Spinal cord (tissue), 10 donors: ENCODE measurements around the gene PAPSS2. TPM values are rescaled to one million over a fixed set of nuclear protein-coding genes. Genes with fewer than 3 reads are reported as not detected.

Experiments
- DNase-seq, 6 donors: peaks; one replicate each; pipeline versions ENCODE4 v3.0.0 to v3.0.0-alpha.2; 2013 to 2015; ENCODE audit warnings: low spot score in 6 of 6, low read depth in 4 of 6
- H3K27ac ChIP-seq: one replicate; pipeline ENCODE4 v1.5.1; 2013; ENCODE audit warnings: low read depth, low read length, control low read depth
- H3K27me3 ChIP-seq: one replicate; pipeline ENCODE4 v1.6.1; 2013; ENCODE audit warnings: low read length; ENCODE audit not compliant: control insufficient read depth, insufficient read depth
- H3K36me3 ChIP-seq: one replicate; pipeline ENCODE4 v1.6.1; 2013; ENCODE audit warnings: low read length; ENCODE audit not compliant: control insufficient read depth, insufficient read depth
- H3K4me1 ChIP-seq: one replicate; pipeline ENCODE4 v1.6.1; 2013; ENCODE audit warnings: low read length; ENCODE audit not compliant: control insufficient read depth, insufficient read depth
- H3K4me3 ChIP-seq: one replicate; pipeline ENCODE4 v1.5.1; 2013; ENCODE audit warnings: low read depth, low read length, control low read depth
- H3K9me3 ChIP-seq: one replicate; pipeline ENCODE4 v1.6.1; 2013; ENCODE audit warnings: low read length; ENCODE audit not compliant: control insufficient read depth, insufficient read depth
- WGBS: methylation state at CpG from one replicate; pipeline ENCODE4 v1.1.5; 2013; ENCODE audit warnings: missing lambda C conversion rate; ENCODE audit not compliant: insufficient coverage; 5-methylcytosine and 5-hydroxymethylcytosine counted together
- polyA plus RNA-seq, 2 donors: library from polyadenylated mRNA; unstranded; fragments of 120-200 nt; gene quantifications; one replicate each; pipeline ENCODE4 v1.2.1, GENCODE V29; 2013; ENCODE audit not compliant: insufficient read length in 2 of 2
- total RNA-seq, 2 donors: library from RNA; depleted of rRNA in 1 of 2; stranded (reverse); fragments of 120-200 nt in 1 of 2; fragments of >200 nt in 1 of 2; gene quantifications; one replicate each; pipeline versions ENCODE4 v1.2.3 to v1.2.4, GENCODE V29; 2013 to 2014
- donor health status: healthy.

PAPSS2 gene
- total and polyA plus RNA-seq, 4 donors: 8.8 to 13.4 (median 11.2) TPM

DNA sequence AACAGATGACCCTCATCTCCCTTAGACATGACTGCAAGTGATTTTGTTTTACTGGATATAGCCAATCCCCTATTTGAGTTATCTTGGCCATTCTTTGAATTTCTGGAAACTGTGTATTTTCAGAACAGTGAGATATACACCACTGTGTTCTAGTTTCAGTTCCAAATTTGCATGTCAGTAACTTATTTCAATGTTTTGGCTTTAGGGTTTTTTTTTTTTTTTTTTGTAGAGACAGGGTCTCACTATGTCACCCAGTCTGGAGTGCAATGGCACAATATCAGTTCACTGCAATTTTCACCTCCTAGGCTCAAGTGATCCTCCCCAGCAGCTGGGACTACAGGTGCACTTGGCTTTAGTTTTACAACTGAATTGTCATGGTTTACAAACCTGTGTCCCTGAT is 91.1 kb downstream of the PAPSS2 start:
- no peak for DNase-seq

DNA sequence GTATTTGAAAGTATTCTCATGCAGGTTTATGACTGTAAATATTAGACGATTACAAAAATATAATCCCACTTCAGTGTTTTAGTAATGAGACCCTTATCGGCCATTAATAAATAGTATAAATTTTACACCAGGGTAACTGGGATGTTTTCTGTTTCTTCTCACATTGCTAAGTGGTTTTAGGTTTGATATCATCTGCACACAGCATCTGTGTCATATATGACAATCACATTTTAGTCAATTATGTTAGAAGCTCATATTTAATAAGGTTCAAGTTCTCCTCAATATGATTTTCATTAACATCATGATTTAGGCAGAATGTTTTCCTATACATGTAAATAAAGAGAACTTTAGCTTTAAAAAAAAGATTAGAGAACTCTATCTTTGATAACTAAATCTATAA is 91.6 kb downstream of the PAPSS2 start:
- H3K27ac ChIP-seq: no peak overlapping the region
- no CpG with 5 or more reads among the region's 2 CpGs for WGBS
- H3K4me3 ChIP-seq: no peak overlapping the region
- H3K9me3 ChIP-seq: no peaks in the 10 kb centered on the region
- H3K4me1 ChIP-seq: peaks cover 4% of the 10 kb centered on the region
- no peak for DNase-seq
- H3K27me3 ChIP-seq: no peaks in the 10 kb centered on the region
- peaks cover 5% of the 10 kb centered on the region for H3K36me3 ChIP-seq

More for the DNA sequence above, 91.1 kb downstream of the PAPSS2 start:
- no peak overlapping the region for H3K27ac ChIP-seq
- peaks cover 4% of the 10 kb centered on the region for H3K4me1 ChIP-seq
- H3K27me3 ChIP-seq: no peaks in the 10 kb centered on the region
- H3K4me3 ChIP-seq: no peak overlapping the region
- H3K9me3 ChIP-seq: no peaks in the 10 kb centered on the region
- H3K36me3 ChIP-seq: peaks cover 2% of the 10 kb centered on the region

DNA sequence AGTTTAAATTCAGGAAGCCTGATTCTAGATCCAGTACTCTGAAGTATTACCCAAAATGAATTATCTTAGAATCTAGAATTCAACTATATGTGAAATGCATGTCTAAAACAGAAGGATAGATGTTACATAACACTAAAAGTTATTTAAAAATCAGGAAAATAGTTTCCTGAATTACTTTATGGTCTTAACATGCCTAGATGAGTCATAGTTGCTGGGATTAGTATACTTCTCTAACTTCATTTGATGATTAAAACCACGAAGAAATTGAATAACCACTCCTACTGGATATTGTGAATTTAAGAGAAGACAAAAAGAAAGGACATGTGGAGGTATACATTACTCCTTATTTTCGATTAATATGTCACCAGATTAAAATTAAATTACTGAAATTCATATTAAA is 92.9 kb downstream of the PAPSS2 start:
- Histone ChIP-seq H3K4me1 (no peaks in the 10 kb centered on the region), H3K9me3 (no peaks in the 10 kb centered on the region), H3K27me3 (no peaks in the 10 kb centered on the region), H3K36me3 (peaks cover 5% of the 10 kb centered on the region), H3K4me3 (no peak overlapping the region), H3K27ac (no peak overlapping the region)
- DNase-seq: no peak
- WGBS: no CpG with 5 or more reads among the region's 2 CpGs

DNA sequence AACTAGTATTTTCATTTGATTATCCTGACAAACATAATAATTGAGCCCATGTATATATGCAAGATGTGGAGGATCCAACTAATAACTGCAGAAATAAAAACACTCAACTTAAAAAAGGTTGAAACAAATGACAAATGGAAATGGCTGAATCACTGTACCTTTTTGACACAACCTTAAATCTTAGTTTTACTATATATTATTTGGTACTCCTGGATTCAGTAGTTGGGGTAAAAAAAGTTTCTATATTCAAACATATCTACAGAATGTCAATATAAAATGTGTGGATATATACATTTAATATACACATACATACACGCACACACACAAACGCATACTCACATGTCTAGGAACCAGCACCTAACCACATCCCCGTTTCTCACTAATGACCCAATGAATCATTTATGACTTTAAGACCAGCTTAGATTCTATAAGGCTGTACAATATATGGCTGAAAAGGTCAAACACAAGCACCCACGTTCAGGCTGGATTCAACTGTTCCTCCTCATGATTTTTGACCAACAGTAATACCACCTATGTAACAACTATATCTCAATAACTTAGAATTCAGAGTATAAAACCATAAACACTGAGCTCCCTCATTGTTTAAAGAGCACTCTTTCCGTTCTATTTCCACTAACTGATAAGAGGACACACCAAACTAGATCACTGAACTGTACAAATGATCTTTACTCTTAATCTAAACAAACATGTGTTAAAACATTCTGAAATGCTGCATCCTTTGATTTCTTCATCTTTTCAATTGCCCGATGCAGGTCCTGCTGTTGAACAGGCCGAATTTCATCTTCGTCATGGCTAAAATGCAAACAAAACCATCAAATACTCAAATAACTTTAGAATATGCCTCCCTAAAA is 94.6 kb downstream of the PAPSS2 start:
- Histone ChIP-seq H3K27me3 (no peaks in the 10 kb centered on the region), H3K9me3 (no peaks in the 10 kb centered on the region), H3K36me3 (peaks cover 5% of the 10 kb centered on the region), H3K27ac (no peak overlapping the region), H3K4me1 (no peaks in the 10 kb centered on the region), H3K4me3 (no peak overlapping the region)
- 94% methylated on average over 2 of the region's 8 CpGs for WGBS
- no peak for DNase-seq

DNA sequence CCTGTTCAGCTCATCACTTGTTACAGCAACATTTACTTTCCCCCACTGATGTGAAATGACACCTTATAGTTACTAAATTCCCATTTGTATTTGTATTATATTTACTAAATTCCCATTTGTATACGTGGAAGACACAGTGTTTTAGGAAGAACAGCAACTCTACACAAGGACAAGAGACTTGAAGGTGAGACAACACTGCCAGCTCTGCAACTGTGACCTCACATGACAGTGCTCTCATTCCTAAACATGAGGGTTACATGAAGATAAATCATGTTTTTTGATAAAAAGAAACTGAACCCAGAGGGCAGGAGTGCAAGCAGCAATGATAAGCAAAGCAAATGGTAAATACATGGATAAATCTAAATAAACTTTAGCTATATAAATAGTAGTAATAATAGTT is 98.0 kb downstream of the PAPSS2 start:
- Histone ChIP-seq H3K4me3 (no peak overlapping the region), H3K9me3 (no peaks in the 10 kb centered on the region), H3K27me3 (no peaks in the 10 kb centered on the region), H3K36me3 (peaks cover 8% of the 10 kb centered on the region), H3K27ac (no peak overlapping the region), H3K4me1 (no peaks in the 10 kb centered on the region)
- no peak for DNase-seq
- no CpG with 5 or more reads among the region's 1 CpG for WGBS

DNA sequence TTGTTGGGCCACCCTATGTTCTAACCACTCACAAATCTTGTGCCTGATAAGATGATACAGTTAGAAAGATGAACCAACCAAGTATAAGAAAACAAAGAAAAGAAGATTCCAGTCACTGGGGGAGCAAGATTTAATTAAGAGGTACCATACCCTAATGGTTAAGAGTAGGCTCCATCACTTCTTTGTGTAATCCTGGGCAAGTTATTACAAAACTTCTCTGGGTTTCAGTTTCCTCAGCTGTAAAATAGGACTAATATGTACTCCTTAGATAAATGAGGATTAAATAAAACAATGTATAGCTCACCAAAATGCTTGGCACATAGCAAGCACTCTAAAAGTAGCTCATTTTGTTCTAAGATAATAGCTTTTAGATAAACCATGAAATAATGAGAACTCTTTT is 99.9 kb downstream of the PAPSS2 start:
- no peak for DNase-seq
- Histone ChIP-seq H3K27ac (no peak overlapping the region), H3K4me3 (no peak overlapping the region), H3K36me3 (peaks cover 8% of the 10 kb centered on the region), H3K9me3 (no peaks in the 10 kb centered on the region), H3K4me1 (no peaks in the 10 kb centered on the region), H3K27me3 (no peaks in the 10 kb centered on the region)

DNA sequence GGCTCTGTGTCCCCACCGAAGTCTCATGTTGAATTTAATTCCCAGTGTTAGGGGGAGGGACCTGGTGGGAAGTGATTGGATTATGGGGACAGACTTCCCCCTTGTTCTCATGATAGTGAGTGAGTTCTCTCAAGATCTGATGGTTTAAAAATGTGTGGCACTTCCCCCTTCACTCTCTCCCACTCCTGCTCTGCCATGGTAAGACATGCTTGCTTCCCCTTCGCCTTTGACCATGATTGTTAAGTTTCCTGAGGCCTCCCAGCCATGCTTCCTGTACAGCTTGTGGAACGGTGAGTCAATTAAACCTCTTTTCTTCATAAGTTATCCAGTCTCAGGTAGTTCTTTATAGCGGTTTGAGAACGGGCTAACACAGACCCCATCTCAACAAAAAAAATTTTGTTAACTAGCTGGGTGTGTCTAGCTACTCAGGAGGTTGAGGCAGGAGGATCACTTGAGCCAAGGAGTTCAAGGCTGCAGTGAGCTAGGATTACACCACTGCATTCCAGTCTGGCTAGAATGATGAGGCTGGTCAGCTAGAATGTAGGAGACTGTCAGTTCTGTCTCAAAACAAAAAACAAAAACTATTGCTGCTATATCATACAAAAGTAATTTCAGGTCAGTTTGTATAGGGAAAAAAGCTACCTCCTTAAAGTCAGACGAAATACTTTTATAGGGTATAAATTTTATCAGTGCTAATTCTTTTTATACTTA is 100.7 kb downstream of the PAPSS2 start:
- Histone ChIP-seq H3K36me3 (peaks cover 8% of the 10 kb centered on the region), H3K4me3 (no peak overlapping the region), H3K27ac (no peak overlapping the region), H3K27me3 (no peaks in the 10 kb centered on the region), H3K9me3 (no peaks in the 10 kb centered on the region), H3K4me1 (no peaks in the 10 kb centered on the region)
- 100% methylated on average over 1 of the region's 6 CpGs for WGBS
- no peak for DNase-seq

DNA sequence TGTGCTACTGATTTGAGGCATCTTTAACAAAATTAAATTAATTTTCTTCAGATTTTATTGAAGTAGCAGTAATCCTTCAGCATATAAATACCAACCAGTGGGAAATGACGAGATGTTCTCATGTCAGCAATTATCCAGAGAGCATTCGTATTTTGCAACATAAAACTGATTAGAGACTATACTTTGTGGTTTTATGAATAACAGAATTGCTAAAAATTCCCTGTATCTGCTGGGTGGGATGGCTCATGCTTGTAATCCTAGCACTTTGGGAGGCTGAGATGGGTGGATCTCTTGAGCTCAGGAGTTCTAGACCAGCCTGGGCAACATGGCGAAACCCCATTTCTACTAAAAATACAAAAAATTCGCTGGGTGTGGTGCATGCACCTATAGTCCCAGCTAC is 101.5 kb downstream of the PAPSS2 start:
- H3K4me1 ChIP-seq: no peaks in the 10 kb centered on the region
- WGBS: no CpG with 5 or more reads among the region's 4 CpGs

DNA sequence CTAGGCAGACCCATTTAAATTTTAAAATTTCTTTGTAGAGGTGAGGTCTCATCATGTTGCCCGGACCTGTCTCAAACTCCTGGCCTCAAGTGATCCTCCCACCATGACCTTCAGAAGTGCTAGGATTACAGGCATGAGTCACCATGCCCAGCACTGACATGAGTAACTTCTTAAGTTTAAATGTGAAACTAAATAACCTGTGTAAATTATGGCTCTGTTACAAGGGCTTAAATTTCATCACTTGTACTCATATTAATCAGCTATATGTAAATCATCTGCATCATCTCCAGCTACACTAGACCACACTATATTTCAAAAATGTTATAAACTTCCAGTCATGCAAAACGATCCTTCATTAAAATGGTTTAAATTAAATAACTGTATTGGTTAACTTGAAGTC is 102.2 kb downstream of the PAPSS2 start:
- H3K4me3 ChIP-seq: no peak overlapping the region
- H3K36me3 ChIP-seq: peaks cover 3% of the 10 kb centered on the region
- no peaks in the 10 kb centered on the region for H3K9me3 ChIP-seq
- no peaks in the 10 kb centered on the region for H3K4me1 ChIP-seq
- H3K27ac ChIP-seq: no peak overlapping the region
- no peaks in the 10 kb centered on the region for H3K27me3 ChIP-seq
- no peak for DNase-seq
- WGBS: no CpG with 5 or more reads among the region's 2 CpGs

More for the DNA sequence above, 101.5 kb downstream of the PAPSS2 start:
- Histone ChIP-seq H3K4me3 (no peak overlapping the region), H3K9me3 (no peaks in the 10 kb centered on the region), H3K27ac (no peak overlapping the region), H3K27me3 (no peaks in the 10 kb centered on the region), H3K36me3 (peaks cover 3% of the 10 kb centered on the region)
- no peak for DNase-seq
